Measurements from ENCODE around the gene B4GALT1.
A peak's percentile ranks its signal among the peaks of the same experiment; 100 is the strongest.
"Not testable (repeated sequence)": the region's sequence is repeated elsewhere in the genome, so short reads cannot be mapped to it uniquely, and the experiment has no call there.

B4GALT1 gene

GRCh38 chr9:33165263-33166151 is 1.6 kb downstream of the B4GALT1 start:
- Histone ChIP-seq H3K4me1 (ENCODE audit: control extremely low read depth in 1 of 4, control insufficient read depth in 4 of 4, insufficient read depth in 4 of 4, low read length in 3 of 4) (peaks cover 32 to 76% (median 60%) of the 10 kb centered on the region in 4 experiments), H3K27ac (ENCODE audit: insufficient read depth in 1 of 2, low read depth in 1 of 2, low read length in 2 of 2, poor library complexity in 1 of 2, severe bottlenecking in 2 of 2) (peak overlapping the region; percentile 64 to 89), H3K36me3 (ENCODE audit: control insufficient read depth in 4 of 4, insufficient read depth in 4 of 4, low read length in 3 of 4) (peaks cover 0 to 2% (median 0%) of the 10 kb centered on the region in 4 experiments), H3K4me3 (ENCODE audit: control insufficient read depth in 1 of 7, extremely low read depth in 1 of 7, insufficient read depth in 4 of 7, low read depth in 2 of 7, low read length in 6 of 7) (peak overlapping the region; percentile 64 to 91 (median 75)), H3K9me3 (ENCODE audit: control extremely low read depth in 1 of 5, control insufficient read depth in 4 of 5, insufficient read depth in 2 of 5, low read depth in 1 of 5, low read length in 4 of 5) (no peaks in the 10 kb centered on the region), H3K27me3 (replicated peaks in 2 of 5; ENCODE audit: control insufficient read depth in 4 of 5, insufficient read depth in 5 of 5, low read length in 4 of 5) (no peaks in the 10 kb centered on the region)
- 78% methylated on average over 6 of the region's 10 CpGs for WGBS (ENCODE audit: insufficient coverage)
- peak in 1 of 3 donors; percentile 48 for DNase-seq
- ChIA-PET CTCF (no interaction called here), POLR2A (no interaction called here)

- DNase-seq, POLR2A ChIA-PET: not testable (repeated sequence)
- H3K27ac ChIP-seq (ENCODE audit: insufficient read depth in 1 of 2, low read depth in 1 of 2, low read length in 2 of 2, poor library complexity in 1 of 2, severe bottlenecking in 2 of 2) = peak overlapping the region; percentile 25 to 89
Measured at GRCh38 chr9:33164921-33165262, 2.2 kb downstream of the B4GALT1 start.

GRCh38 chr9:33164138-33164809 is 2.9 kb downstream of the B4GALT1 start:
- Histone ChIP-seq H3K9me3 (ENCODE audit: control extremely low read depth in 1 of 5, control insufficient read depth in 4 of 5, insufficient read depth in 2 of 5, low read depth in 1 of 5, low read length in 4 of 5) (no peaks in the 10 kb centered on the region), H3K27ac (ENCODE audit: insufficient read depth in 1 of 2, low read depth in 1 of 2, low read length in 2 of 2, poor library complexity in 1 of 2, severe bottlenecking in 2 of 2) (peak overlapping the region in 1 of 2 experiments; percentile 89), H3K36me3 (ENCODE audit: control insufficient read depth in 4 of 4, insufficient read depth in 4 of 4, low read length in 3 of 4) (peaks cover 0 to 2% (median 0%) of the 10 kb centered on the region in 4 experiments), H3K4me1 (ENCODE audit: control extremely low read depth in 1 of 4, control insufficient read depth in 4 of 4, insufficient read depth in 4 of 4, low read length in 3 of 4) (peaks cover 41 to 88% (median 71%) of the 10 kb centered on the region in 4 experiments), H3K27me3 (replicated peaks in 2 of 5; ENCODE audit: control insufficient read depth in 4 of 5, insufficient read depth in 5 of 5, low read length in 4 of 5) (no peaks in the 10 kb centered on the region), H3K4me3 (ENCODE audit: control insufficient read depth in 1 of 7, extremely low read depth in 1 of 7, insufficient read depth in 4 of 7, low read depth in 2 of 7, low read length in 6 of 7) (peak overlapping the region in 2 of 7 experiments; percentile 13 to 31)
- peak in 2 of 3 donors; percentile 39 to 52 for DNase-seq
- CTCF ChIA-PET = interaction anchor here (3.0 kb wide), 1 partner anchor 62 kb away, joined by 6 read pairs; no protein-coding TSS in a partner anchor
- WGBS (ENCODE audit: insufficient coverage) = 70% methylated on average over 9 of the region's 11 CpGs
- POLR2A ChIA-PET = no interaction called here

More at GRCh38 chr9:33164921-33165262, 2.2 kb downstream of the B4GALT1 start:
- CTCF ChIA-PET; H3K27me3 ChIP-seq (replicated peaks in 2 of 5; ENCODE audit: control insufficient read depth in 4 of 5, insufficient read depth in 5 of 5, low read length in 4 of 5); H3K9me3 ChIP-seq (ENCODE audit: control extremely low read depth in 1 of 5, control insufficient read depth in 4 of 5, insufficient read depth in 2 of 5, low read depth in 1 of 5, low read length in 4 of 5); H3K36me3 ChIP-seq (ENCODE audit: control insufficient read depth in 4 of 4, insufficient read depth in 4 of 4, low read length in 3 of 4): not testable (repeated sequence)
- Histone ChIP-seq H3K4me1 (ENCODE audit: control extremely low read depth in 1 of 4, control insufficient read depth in 4 of 4, insufficient read depth in 4 of 4, low read length in 3 of 4) (peaks cover 37 to 82% (median 65%) of the 10 kb centered on the region in 4 experiments), H3K4me3 (ENCODE audit: control insufficient read depth in 1 of 7, extremely low read depth in 1 of 7, insufficient read depth in 4 of 7, low read depth in 2 of 7, low read length in 6 of 7) (peak overlapping the region in 4 of 7 experiments; percentile 64 to 91 (median 82))
- 100% methylated on average over 1 of the region's 7 CpGs for WGBS (ENCODE audit: insufficient coverage)

- Histone ChIP-seq H3K27ac (ENCODE audit: insufficient read depth in 1 of 2, low read depth in 1 of 2, low read length in 2 of 2, poor library complexity in 1 of 2, severe bottlenecking in 2 of 2) (no peak overlapping the region), H3K9me3 (ENCODE audit: control extremely low read depth in 1 of 5, control insufficient read depth in 4 of 5, insufficient read depth in 2 of 5, low read depth in 1 of 5, low read length in 4 of 5) (no peaks in the 10 kb centered on the region), H3K4me1 (ENCODE audit: control extremely low read depth in 1 of 4, control insufficient read depth in 4 of 4, insufficient read depth in 4 of 4, low read length in 3 of 4) (peaks cover 46 to 93% (median 78%) of the 10 kb centered on the region in 4 experiments), H3K36me3 (ENCODE audit: control insufficient read depth in 4 of 4, insufficient read depth in 4 of 4, low read length in 3 of 4) (peaks cover 0 to 2% (median 0%) of the 10 kb centered on the region in 4 experiments), H3K27me3 (replicated peaks in 2 of 5; ENCODE audit: control insufficient read depth in 4 of 5, insufficient read depth in 5 of 5, low read length in 4 of 5) (no peaks in the 10 kb centered on the region), H3K4me3 (ENCODE audit: control insufficient read depth in 1 of 7, extremely low read depth in 1 of 7, insufficient read depth in 4 of 7, low read depth in 2 of 7, low read length in 6 of 7) (no peak overlapping the region)
- CTCF ChIA-PET = interaction anchor here (3.0 kb wide), 1 partner anchor 62 kb away, joined by 6 read pairs; no protein-coding TSS in a partner anchor
- POLR2A ChIA-PET = interaction anchor here (0.6 kb wide), 1 partner anchor 86 kb away, joined by 3 read pairs; no protein-coding TSS in a partner anchor
- no peak for DNase-seq
- 100% methylated on average over 3 of the region's 8 CpGs for WGBS (ENCODE audit: insufficient coverage)
Measured at GRCh38 chr9:33163433-33164137, 3.6 kb downstream of the B4GALT1 start.

GRCh38 chr9:33162721-33163311 is 4.3 kb downstream of the B4GALT1 start:
- H3K4me3 ChIP-seq (ENCODE audit: control insufficient read depth in 1 of 7, extremely low read depth in 1 of 7, insufficient read depth in 4 of 7, low read depth in 2 of 7, low read length in 6 of 7) = no peak overlapping the region
- ChIA-PET CTCF (interaction anchor here (3.0 kb wide), 1 partner anchor 63 kb away, joined by 6 read pairs; no protein-coding TSS in a partner anchor), POLR2A (interaction anchor here (0.6 kb wide), 1 partner anchor 86 kb away, joined by 3 read pairs; no protein-coding TSS in a partner anchor)
- H3K27me3 ChIP-seq (replicated peaks in 2 of 5; ENCODE audit: control insufficient read depth in 4 of 5, insufficient read depth in 5 of 5, low read length in 4 of 5) = no peaks in the 10 kb centered on the region
- peaks cover 53 to 93% (median 78%) of the 10 kb centered on the region in 4 experiments for H3K4me1 ChIP-seq (ENCODE audit: control extremely low read depth in 1 of 4, control insufficient read depth in 4 of 4, insufficient read depth in 4 of 4, low read length in 3 of 4)
- H3K36me3 ChIP-seq (ENCODE audit: control insufficient read depth in 4 of 4, insufficient read depth in 4 of 4, low read length in 3 of 4) = peaks cover 0 to 2% (median 0%) of the 10 kb centered on the region in 4 experiments
- H3K9me3 ChIP-seq (ENCODE audit: control extremely low read depth in 1 of 5, control insufficient read depth in 4 of 5, insufficient read depth in 2 of 5, low read depth in 1 of 5, low read length in 4 of 5) = no peaks in the 10 kb centered on the region
- WGBS (ENCODE audit: insufficient coverage) = over 99% methylated on average over 8 of the region's 9 CpGs
- DNase-seq = no peak
- no peak overlapping the region for H3K27ac ChIP-seq (ENCODE audit: insufficient read depth in 1 of 2, low read depth in 1 of 2, low read length in 2 of 2, poor library complexity in 1 of 2, severe bottlenecking in 2 of 2)

GRCh38 chr9:33161589-33162132 is 5.5 kb downstream of the B4GALT1 start:
- H3K27me3 ChIP-seq (replicated peaks in 2 of 5; ENCODE audit: control insufficient read depth in 4 of 5, insufficient read depth in 5 of 5, low read length in 4 of 5) = no peaks in the 10 kb centered on the region
- peak overlapping the region in 1 of 2 experiments; percentile 39 for H3K27ac ChIP-seq (ENCODE audit: insufficient read depth in 1 of 2, low read depth in 1 of 2, low read length in 2 of 2, poor library complexity in 1 of 2, severe bottlenecking in 2 of 2)
- CTCF ChIA-PET = interaction anchor here (1.2 to 5.4 kb wide), 5 partner anchors 8 to 64 kb away, joined by 3 to 31 read pairs (median 4); partner anchors contain the start of gene B4GALT1
- POLR2A ChIA-PET = no interaction called here
- peaks cover 0 to 2% (median 0%) of the 10 kb centered on the region in 4 experiments for H3K36me3 ChIP-seq (ENCODE audit: control insufficient read depth in 4 of 4, insufficient read depth in 4 of 4, low read length in 3 of 4)
- peaks cover 64 to 97% (median 81%) of the 10 kb centered on the region in 4 experiments for H3K4me1 ChIP-seq (ENCODE audit: control extremely low read depth in 1 of 4, control insufficient read depth in 4 of 4, insufficient read depth in 4 of 4, low read length in 3 of 4)
- no peak for DNase-seq
- 83% methylated on average over 1 of the region's 1 CpG for WGBS (ENCODE audit: insufficient coverage)
- no peak overlapping the region for H3K4me3 ChIP-seq (ENCODE audit: control insufficient read depth in 1 of 7, extremely low read depth in 1 of 7, insufficient read depth in 4 of 7, low read depth in 2 of 7, low read length in 6 of 7)
- no peaks in the 10 kb centered on the region for H3K9me3 ChIP-seq (ENCODE audit: control extremely low read depth in 1 of 5, control insufficient read depth in 4 of 5, insufficient read depth in 2 of 5, low read depth in 1 of 5, low read length in 4 of 5)

Measured in common myeloid progenitor, CD34-positive (primary cell).